ENCODE results near the gene FASTK.

FASTK gene

DNA sequence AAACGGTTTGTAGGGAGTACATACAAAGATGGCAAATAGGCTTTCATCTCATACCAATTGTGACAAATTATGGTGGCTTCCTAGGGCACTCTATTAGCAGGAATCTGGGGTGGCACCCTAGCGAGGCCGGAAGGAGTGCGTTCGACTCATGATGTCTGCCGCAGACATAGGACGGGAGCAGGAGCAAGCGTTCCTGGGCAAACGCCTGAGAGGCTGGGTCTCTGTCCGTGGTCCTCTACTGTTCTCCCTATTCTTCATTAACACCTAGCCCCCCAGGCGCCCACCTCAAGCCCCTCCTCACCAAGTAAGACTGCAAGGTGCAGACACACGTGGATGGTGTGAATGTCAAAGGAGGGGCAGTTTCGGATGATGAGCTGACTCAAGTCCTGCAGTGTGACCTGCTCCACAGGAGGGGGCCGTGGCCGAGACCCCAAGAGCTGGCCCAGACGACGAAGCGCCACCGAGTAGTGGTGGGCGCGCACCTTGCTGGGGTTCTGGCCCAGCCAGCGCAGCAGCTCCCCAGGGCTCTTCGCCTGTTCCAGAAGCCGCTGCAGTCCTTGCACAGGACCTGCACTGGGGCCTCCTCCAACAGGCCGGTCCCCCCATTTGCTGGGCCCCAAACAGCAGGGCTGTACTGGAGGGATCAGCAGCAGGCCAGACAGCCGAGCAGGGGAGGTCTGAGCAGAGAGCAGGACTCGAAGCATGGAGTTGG lies 1.3 kb downstream of the FASTK start:
- no peaks in the 10 kb centered on the region for H3K79me2 ChIP-seq (ENCODE audit: insufficient read depth, low read length)
- H3F3A ChIP-seq (ENCODE audit: insufficient read depth, low read length) = peaks cover 4% of the 10 kb centered on the region; the same call in 1 of the 2 replicates
- TF ChIP-seq EZH2 (IDR thresholded peaks at IDR 0.05; ENCODE audit: borderline replicate concordance, low read length) = no peak
- TF ChIP-seq, protein P1, sequence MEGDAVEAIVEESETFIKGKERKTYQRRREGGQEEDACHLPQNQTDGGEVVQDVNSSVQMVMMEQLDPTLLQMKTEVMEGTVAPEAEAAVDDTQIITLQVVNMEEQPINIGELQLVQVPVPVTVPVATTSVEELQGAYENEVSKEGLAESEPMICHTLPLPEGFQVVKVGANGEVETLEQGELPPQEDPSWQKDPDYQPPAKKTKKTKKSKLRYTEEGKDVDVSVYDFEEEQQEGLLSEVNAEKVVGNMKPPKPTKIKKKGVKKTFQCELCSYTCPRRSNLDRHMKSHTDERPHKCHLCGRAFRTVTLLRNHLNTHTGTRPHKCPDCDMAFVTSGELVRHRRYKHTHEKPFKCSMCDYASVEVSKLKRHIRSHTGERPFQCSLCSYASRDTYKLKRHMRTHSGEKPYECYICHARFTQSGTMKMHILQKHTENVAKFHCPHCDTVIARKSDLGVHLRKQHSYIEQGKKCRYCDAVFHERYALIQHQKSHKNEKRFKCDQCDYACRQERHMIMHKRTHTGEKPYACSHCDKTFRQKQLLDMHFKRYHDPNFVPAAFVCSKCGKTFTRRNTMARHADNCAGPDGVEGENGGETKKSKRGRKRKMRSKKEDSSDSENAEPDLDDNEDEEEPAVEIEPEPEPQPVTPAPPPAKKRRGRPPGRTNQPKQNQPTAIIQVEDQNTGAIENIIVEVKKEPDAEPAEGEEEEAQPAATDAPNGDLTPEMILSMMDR (IDR thresholded peaks at IDR 0.05; ENCODE audit: low read length) = no peak
- no peaks in the 10 kb centered on the region for H4K20me1 ChIP-seq (ENCODE audit: insufficient read depth, low read length)
- H3K4me1 ChIP-seq (ENCODE audit: insufficient read depth, low read length, severe bottlenecking) = peaks cover 43% of the 10 kb centered on the region
- H3K36me3 ChIP-seq (ENCODE audit: insufficient read depth, low read length) = peaks cover 34% of the 10 kb centered on the region
- H3K9ac ChIP-seq (ENCODE audit: low read length) = peak overlapping the region; percentile 92
- H3K4me3 ChIP-seq (ENCODE audit: low read depth, low read length, poor library complexity, severe bottlenecking) = peak overlapping the region; percentile 82
- peak overlapping the region; percentile 90 for H3K4me2 ChIP-seq (ENCODE audit: low read length)
- no peak overlapping the region for H3K27ac ChIP-seq (ENCODE audit: low read depth, low read length, poor library complexity, severe bottlenecking)
- H3K9me3 ChIP-seq (ENCODE audit: low read length) = no peaks in the 10 kb centered on the region
- H2AFZ ChIP-seq (ENCODE audit: low read length) = no peak overlapping the region
- H3K9me2 ChIP-seq (ENCODE audit: low read depth, low read length) = no peaks in the 10 kb centered on the region
- no peaks in the 10 kb centered on the region for H3K27me3 ChIP-seq (ENCODE audit: insufficient read depth, low read length)

DNA sequence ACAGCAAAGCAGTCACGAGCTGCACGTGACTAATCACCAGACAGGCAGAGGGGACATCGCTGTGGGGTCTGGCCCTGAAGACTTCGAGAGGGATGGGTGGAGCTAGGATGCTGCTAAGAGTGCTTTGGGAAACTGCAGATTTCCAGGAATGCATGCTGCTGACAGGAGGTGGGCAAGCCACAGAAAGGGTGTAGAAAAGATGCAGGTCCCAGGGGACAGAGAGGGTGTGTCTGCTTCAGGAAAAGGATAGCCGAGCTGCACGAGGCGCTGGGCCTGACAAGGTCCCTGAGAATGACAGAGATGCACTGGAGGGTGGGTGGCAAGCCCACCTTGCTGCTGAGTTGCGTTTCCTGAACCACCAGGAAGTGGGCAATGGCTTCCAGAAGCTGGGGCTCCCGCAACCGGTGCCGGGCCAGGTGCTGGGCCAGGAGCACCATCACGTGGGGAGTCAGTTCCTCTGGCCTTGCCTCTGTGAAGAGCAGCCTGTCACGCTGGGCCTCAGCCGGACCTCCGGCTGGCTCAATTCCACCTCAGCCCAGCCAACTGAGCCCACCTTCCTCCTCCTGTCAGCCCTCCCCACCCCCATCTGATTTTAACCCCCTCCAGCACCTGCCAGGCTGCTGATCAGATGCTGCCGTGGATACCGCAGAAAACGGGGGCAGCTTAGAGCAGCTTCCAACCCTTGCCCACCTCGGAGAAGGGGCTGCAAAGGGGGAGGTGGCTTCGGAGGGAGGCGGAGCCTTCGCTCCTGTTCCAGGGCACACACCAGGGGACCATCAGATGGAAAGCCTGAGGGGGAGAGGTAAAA lies 2.2 kb downstream of the FASTK start:
- H4K20me1 ChIP-seq (ENCODE audit: insufficient read depth, low read length) = no peaks in the 10 kb centered on the region
- H3K79me2 ChIP-seq (ENCODE audit: insufficient read depth, low read length) = no peaks in the 10 kb centered on the region
- peaks cover 4% of the 10 kb centered on the region; the same call in 1 of the 2 replicates for H3F3A ChIP-seq (ENCODE audit: insufficient read depth, low read length)
- no peaks in the 10 kb centered on the region for H3K9me3 ChIP-seq (ENCODE audit: low read length)
- peaks cover 38% of the 10 kb centered on the region for H3K4me1 ChIP-seq (ENCODE audit: insufficient read depth, low read length, severe bottlenecking)
- peak overlapping the region; percentile 82 for H3K4me3 ChIP-seq (ENCODE audit: low read depth, low read length, poor library complexity, severe bottlenecking)
- no peaks in the 10 kb centered on the region for H3K9me2 ChIP-seq (ENCODE audit: low read depth, low read length)
- peak overlapping the region; percentile 90; the same call in 1 of the 2 replicates for H3K4me2 ChIP-seq (ENCODE audit: low read length)
- no peak overlapping the region for H2AFZ ChIP-seq (ENCODE audit: low read length)
- TF ChIP-seq EZH2 (IDR thresholded peaks at IDR 0.05; ENCODE audit: borderline replicate concordance, low read length) = no peak
- TF ChIP-seq, protein P1 (IDR thresholded peaks at IDR 0.05; ENCODE audit: low read length) = no peak
- H3K9ac ChIP-seq (ENCODE audit: low read length) = peak overlapping the region; percentile 7; the same call in 1 of the 2 replicates
- no peaks in the 10 kb centered on the region for H3K27me3 ChIP-seq (ENCODE audit: insufficient read depth, low read length)
- H3K36me3 ChIP-seq (ENCODE audit: insufficient read depth, low read length) = peaks cover 43% of the 10 kb centered on the region
- H3K27ac ChIP-seq (ENCODE audit: low read depth, low read length, poor library complexity, severe bottlenecking) = peak overlapping the region; percentile 56

DNA sequence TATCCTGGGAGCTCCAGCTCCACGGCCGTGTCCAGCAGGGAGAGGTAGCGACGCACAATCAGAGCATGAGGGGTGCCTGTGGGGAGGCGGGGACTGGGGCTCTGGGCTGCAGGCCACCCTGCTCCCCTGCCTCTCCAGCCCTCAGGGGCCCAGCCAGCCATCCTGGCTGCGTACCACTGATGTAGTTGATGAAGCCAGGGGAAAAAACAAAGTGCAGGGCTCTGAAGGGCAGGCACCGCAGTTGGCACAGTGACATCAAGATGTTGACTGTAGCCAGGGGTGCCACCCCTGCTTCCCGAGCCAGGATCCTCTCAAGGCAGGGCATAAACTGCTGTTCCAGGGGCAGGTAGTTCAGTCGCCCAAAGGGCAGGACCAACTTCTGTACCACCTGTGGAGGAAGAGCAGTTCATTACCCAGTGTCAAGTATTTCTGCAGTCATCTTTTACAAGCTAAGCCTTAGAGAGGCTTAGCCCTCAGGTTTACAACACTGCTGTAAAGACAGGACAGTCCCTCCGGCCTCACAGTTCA lies 2.8 kb downstream of the FASTK start:
- Histone ChIP-seq H3K4me2 (ENCODE audit: low read length) (no peak overlapping the region; the same call in 1 of the 2 replicates), H3F3A (ENCODE audit: insufficient read depth, low read length) (peaks cover 4% of the 10 kb centered on the region; the same call in 1 of the 2 replicates), H3K27ac (ENCODE audit: low read depth, low read length, poor library complexity, severe bottlenecking) (peak overlapping the region; percentile 56), H3K79me2 (ENCODE audit: insufficient read depth, low read length) (no peaks in the 10 kb centered on the region), H3K9ac (ENCODE audit: low read length) (no peak overlapping the region; the same call in 1 of the 2 replicates), H3K36me3 (ENCODE audit: insufficient read depth, low read length) (peaks cover 43% of the 10 kb centered on the region), H3K4me3 (ENCODE audit: low read depth, low read length, poor library complexity, severe bottlenecking) (no peak overlapping the region), H4K20me1 (ENCODE audit: insufficient read depth, low read length) (no peaks in the 10 kb centered on the region), H3K27me3 (ENCODE audit: insufficient read depth, low read length) (no peaks in the 10 kb centered on the region), H3K9me2 (ENCODE audit: low read depth, low read length) (no peaks in the 10 kb centered on the region), H3K4me1 (ENCODE audit: insufficient read depth, low read length, severe bottlenecking) (peaks cover 37% of the 10 kb centered on the region), H2AFZ (ENCODE audit: low read length) (no peak overlapping the region), H3K9me3 (ENCODE audit: low read length) (no peaks in the 10 kb centered on the region)
- TF ChIP-seq, protein P1 (IDR thresholded peaks at IDR 0.05; ENCODE audit: low read length) = no peak
- no peak for TF ChIP-seq EZH2 (IDR thresholded peaks at IDR 0.05; ENCODE audit: borderline replicate concordance, low read length)

All from OCI-LY1 (cell line).